ENCODE measurements around the gene CATSPERD.
A peak's percentile ranks its signal among the peaks of the same experiment; 100 is the strongest.

Gene CATSPERD

GRCh38 chr19:5677580-5677979 lies 42.9 kb upstream of the CATSPERD start:
- H3K4me1 ChIP-seq (ENCODE audit: control insufficient read depth in 1 of 2, insufficient read depth in 2 of 2, low read length in 2 of 2): peaks cover 13 to 15% of the 10 kb centered on the region in 2 experiments
- no peak overlapping the region for H2BK5ac ChIP-seq (ENCODE audit: low read depth, low read length, poor library complexity)
- no peak overlapping the region for H4K8ac ChIP-seq (ENCODE audit: low read depth, low read length)
- WGBS (ENCODE audit: extremely low coverage, insufficient coverage, insufficient read length): no CpG with 5 or more reads among the region's 9 CpGs
- H3K4me2 ChIP-seq (ENCODE audit: low read length): no peak overlapping the region
- H3K27ac ChIP-seq (ENCODE audit: low read depth, low read length): no peak overlapping the region
- no peak overlapping the region for H3K18ac ChIP-seq (ENCODE audit: low read length)
- H3K14ac ChIP-seq (ENCODE audit: low read length): no peak overlapping the region
- H3K36me3 ChIP-seq (ENCODE audit: control insufficient read depth in 1 of 2, insufficient read depth in 2 of 2, low read length in 2 of 2): peaks cover 9 to 12% of the 10 kb centered on the region in 2 experiments
- H3K4me3 ChIP-seq (ENCODE audit: low read depth, low read length): no peak overlapping the region
- peaks cover 12% of the 10 kb centered on the region for H3K79me1 ChIP-seq (ENCODE audit: low read length)
- no peak overlapping the region for H4K91ac ChIP-seq (ENCODE audit: low read depth, low read length)
- H2BK12ac ChIP-seq (ENCODE audit: low read length): no peak overlapping the region
- H3K27me3 ChIP-seq (ENCODE audit: insufficient read depth, low read length): no peaks in the 10 kb centered on the region
- no peak overlapping the region for H2AFZ ChIP-seq (ENCODE audit: insufficient read depth, low read length, poor library complexity)
- no peak overlapping the region for H2AK5ac ChIP-seq (ENCODE audit: low read length)
- DNase-seq: no peak
- peaks cover 12% of the 10 kb centered on the region for H3K79me2 ChIP-seq (ENCODE audit: control insufficient read depth, insufficient read depth, low read length, poor library complexity)
- H3K23ac ChIP-seq (ENCODE audit: low read length): no peak overlapping the region
- no peak overlapping the region for H2BK120ac ChIP-seq (ENCODE audit: insufficient read depth, low read length, poor library complexity)
- no peak overlapping the region for H3K9ac ChIP-seq (ENCODE audit: low read length)
- no peak overlapping the region for H4K12ac ChIP-seq (ENCODE audit: low read depth, low read length)
- H3K9me3 ChIP-seq (ENCODE audit: insufficient read depth, low read depth, low read length): no peaks in the 10 kb centered on the region
- no peak overlapping the region for H3K4ac ChIP-seq (ENCODE audit: low read depth, low read length)

GRCh38 chr19:5678071-5678718 lies 42.2 kb upstream of the CATSPERD start:
- H3K79me2 ChIP-seq (ENCODE audit: control insufficient read depth, insufficient read depth, low read length, poor library complexity): peaks cover 12% of the 10 kb centered on the region
- no peak overlapping the region for H3K4me3 ChIP-seq (ENCODE audit: low read depth, low read length)
- no peak overlapping the region for H4K8ac ChIP-seq (ENCODE audit: low read depth, low read length)
- DNase-seq: no peak
- H4K12ac ChIP-seq (ENCODE audit: low read depth, low read length): no peak overlapping the region
- no peaks in the 10 kb centered on the region for H3K27me3 ChIP-seq (ENCODE audit: insufficient read depth, low read length)
- H2AK5ac ChIP-seq (ENCODE audit: low read length): no peak overlapping the region
- peaks cover 12% of the 10 kb centered on the region for H3K79me1 ChIP-seq (ENCODE audit: low read length)
- peaks cover 6 to 9% of the 10 kb centered on the region in 2 experiments for H3K36me3 ChIP-seq (ENCODE audit: control insufficient read depth in 1 of 2, insufficient read depth in 2 of 2, low read length in 2 of 2)
- no peak overlapping the region for H3K18ac ChIP-seq (ENCODE audit: low read length)
- H3K14ac ChIP-seq (ENCODE audit: low read length): no peak overlapping the region
- no peaks in the 10 kb centered on the region for H3K9me3 ChIP-seq (ENCODE audit: insufficient read depth, low read depth, low read length)
- H2AFZ ChIP-seq (ENCODE audit: insufficient read depth, low read length, poor library complexity): no peak overlapping the region
- no CpG with 5 or more reads among the region's 22 CpGs for WGBS (ENCODE audit: extremely low coverage, insufficient coverage, insufficient read length)
- H2BK12ac ChIP-seq (ENCODE audit: low read length): no peak overlapping the region
- peaks cover 13 to 15% of the 10 kb centered on the region in 2 experiments for H3K4me1 ChIP-seq (ENCODE audit: control insufficient read depth in 1 of 2, insufficient read depth in 2 of 2, low read length in 2 of 2)
- no peak overlapping the region for H3K9ac ChIP-seq (ENCODE audit: low read length)
- H3K4me2 ChIP-seq (ENCODE audit: low read length): no peak overlapping the region
- H4K91ac ChIP-seq (ENCODE audit: low read depth, low read length): no peak overlapping the region
- no peak overlapping the region for H3K4ac ChIP-seq (ENCODE audit: low read depth, low read length)
- H3K27ac ChIP-seq (ENCODE audit: low read depth, low read length): no peak overlapping the region
- H2BK120ac ChIP-seq (ENCODE audit: insufficient read depth, low read length, poor library complexity): no peak overlapping the region
- H3K23ac ChIP-seq (ENCODE audit: low read length): no peak overlapping the region
- no peak overlapping the region for H2BK5ac ChIP-seq (ENCODE audit: low read depth, low read length, poor library complexity)

- no peak overlapping the region for H3K27ac ChIP-seq (ENCODE audit: low read depth, low read length)
- H3K9me3 ChIP-seq (ENCODE audit: insufficient read depth, low read depth, low read length): no peaks in the 10 kb centered on the region
- peak overlapping the region; percentile 71 for H3K4me2 ChIP-seq (ENCODE audit: low read length)
- peak overlapping the region; percentile 16 for H2BK5ac ChIP-seq (ENCODE audit: low read depth, low read length, poor library complexity)
- H2AK5ac ChIP-seq (ENCODE audit: low read length): peak overlapping the region; percentile 80
- H3K4me1 ChIP-seq (ENCODE audit: control insufficient read depth in 1 of 2, insufficient read depth in 2 of 2, low read length in 2 of 2): peaks cover 13 to 15% of the 10 kb centered on the region in 2 experiments
- no peak overlapping the region for H2BK12ac ChIP-seq (ENCODE audit: low read length)
- H3K79me1 ChIP-seq (ENCODE audit: low read length): peaks cover 12% of the 10 kb centered on the region
- peak in 1 of 2 donors; percentile 37 for DNase-seq
- H3K4ac ChIP-seq (ENCODE audit: low read depth, low read length): peak overlapping the region; percentile 50
- H4K12ac ChIP-seq (ENCODE audit: low read depth, low read length): peak overlapping the region; percentile 67
- H4K8ac ChIP-seq (ENCODE audit: low read depth, low read length): peak overlapping the region; percentile 79
- H2BK120ac ChIP-seq (ENCODE audit: insufficient read depth, low read length, poor library complexity): no peak overlapping the region
- no peaks in the 10 kb centered on the region for H3K27me3 ChIP-seq (ENCODE audit: insufficient read depth, low read length)
- peak overlapping the region; percentile 74 for H2AFZ ChIP-seq (ENCODE audit: insufficient read depth, low read length, poor library complexity)
- peak overlapping the region; percentile 85 for H3K4me3 ChIP-seq (ENCODE audit: low read depth, low read length)
- peak overlapping the region; percentile 74 for H4K91ac ChIP-seq (ENCODE audit: low read depth, low read length)
- peaks cover 12% of the 10 kb centered on the region for H3K79me2 ChIP-seq (ENCODE audit: control insufficient read depth, insufficient read depth, low read length, poor library complexity)
- WGBS (ENCODE audit: extremely low coverage, insufficient coverage, insufficient read length): no CpG with 5 or more reads among the region's 26 CpGs
- H3K36me3 ChIP-seq (ENCODE audit: control insufficient read depth in 1 of 2, insufficient read depth in 2 of 2, low read length in 2 of 2): peaks cover 6 to 9% of the 10 kb centered on the region in 2 experiments
- peak overlapping the region; percentile 81 for H3K14ac ChIP-seq (ENCODE audit: low read length)
- no peak overlapping the region for H3K23ac ChIP-seq (ENCODE audit: low read length)
- peak overlapping the region; percentile 63 for H3K18ac ChIP-seq (ENCODE audit: low read length)
- H3K9ac ChIP-seq (ENCODE audit: low read length): peak overlapping the region; percentile 80
Observed at GRCh38 chr19:5679289-5680083, 41.0 kb upstream of the CATSPERD start.

- Histone ChIP-seq H2BK5ac (ENCODE audit: low read depth, low read length, poor library complexity) (peak overlapping the region; percentile 5), H3K14ac (ENCODE audit: low read length) (peak overlapping the region; percentile 81), H3K4me3 (ENCODE audit: low read depth, low read length) (peak overlapping the region; percentile 85), H3K4me1 (ENCODE audit: control insufficient read depth in 1 of 2, insufficient read depth in 2 of 2, low read length in 2 of 2) (peaks cover 13 to 15% of the 10 kb centered on the region in 2 experiments), H3K79me1 (ENCODE audit: low read length) (peaks cover 12% of the 10 kb centered on the region), H2BK120ac (ENCODE audit: insufficient read depth, low read length, poor library complexity) (peak overlapping the region; percentile 16), H3K27ac (ENCODE audit: low read depth, low read length) (no peak overlapping the region), H3K4me2 (ENCODE audit: low read length) (peak overlapping the region; percentile 71), H3K4ac (ENCODE audit: low read depth, low read length) (peak overlapping the region; percentile 50), H3K9me3 (ENCODE audit: insufficient read depth, low read depth, low read length) (no peaks in the 10 kb centered on the region), H4K12ac (ENCODE audit: low read depth, low read length) (peak overlapping the region; percentile 67), H3K36me3 (ENCODE audit: control insufficient read depth in 1 of 2, insufficient read depth in 2 of 2, low read length in 2 of 2) (peaks cover 6 to 9% of the 10 kb centered on the region in 2 experiments), H4K91ac (ENCODE audit: low read depth, low read length) (peak overlapping the region; percentile 74), H2AFZ (ENCODE audit: insufficient read depth, low read length, poor library complexity) (peak overlapping the region; percentile 74), H3K27me3 (ENCODE audit: insufficient read depth, low read length) (no peaks in the 10 kb centered on the region), H3K18ac (ENCODE audit: low read length) (peak overlapping the region; percentile 63), H3K79me2 (ENCODE audit: control insufficient read depth, insufficient read depth, low read length, poor library complexity) (peaks cover 12% of the 10 kb centered on the region), H4K8ac (ENCODE audit: low read depth, low read length) (peak overlapping the region; percentile 79), H3K23ac (ENCODE audit: low read length) (no peak overlapping the region), H3K9ac (ENCODE audit: low read length) (peak overlapping the region; percentile 80), H2AK5ac (ENCODE audit: low read length) (peak overlapping the region; percentile 80), H2BK12ac (ENCODE audit: low read length) (no peak overlapping the region)
- DNase-seq: peak in 1 of 2 donors; percentile 40
- no CpG with 5 or more reads among the region's 23 CpGs for WGBS (ENCODE audit: extremely low coverage, insufficient coverage, insufficient read length)
Observed at GRCh38 chr19:5680084-5680436, 40.4 kb upstream of the CATSPERD start.

Data from trophoblast cell (in vitro differentiated cells and primary cell).